ENCODE data around the gene ACIN1.
"Not testable (repeated sequence)": the region's sequence is repeated elsewhere in the genome, so short reads cannot be mapped to it uniquely, and the experiment has no call there.

ACIN1 gene

DNA sequence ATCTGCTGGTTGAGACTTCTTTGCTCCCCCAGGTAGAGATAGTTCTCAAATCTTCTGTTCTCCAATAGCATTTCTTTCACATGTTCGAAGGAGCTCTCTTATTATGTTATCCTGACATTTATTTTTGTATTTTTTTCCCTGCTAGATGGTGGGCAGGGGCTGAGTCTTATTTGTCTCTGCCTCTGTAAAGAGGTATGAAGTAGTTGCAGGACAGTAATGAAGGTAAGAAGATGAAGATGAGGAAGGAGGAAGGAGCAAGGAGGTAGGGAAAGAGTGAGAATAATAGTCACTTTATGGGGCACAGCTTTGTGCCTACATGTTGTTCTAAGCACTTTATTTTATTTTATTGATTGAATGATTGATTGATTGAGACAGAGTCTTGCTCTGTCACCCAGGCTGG is 14.8 kb upstream of the ACIN1 start:
- DNase-seq (ENCODE audit: extremely low spot score): no peak
- no peak for TF ChIP-seq CTCF (IDR thresholded peaks at IDR 0.05; ENCODE audit: control extremely low read depth, extremely low read depth, low read depth, missing control alignments)
- POLR2A ChIA-PET: no interaction called here
- CTCF ChIA-PET: interaction anchor here (0.9 to 5.4 kb wide), 13 partner anchors 9 to 271 kb away, joined by 3 to 47 read pairs (median 4); partner anchors contain the start of genes ACIN1, C14orf119, CEBPE and HOMEZ

- CTCF ChIA-PET: interaction anchor here (1.0 to 5.4 kb wide), 6 partner anchors 11 to 50 kb away, joined by 3 to 47 read pairs (median 12); partner anchors contain the start of gene CEBPE
- DNase-seq (ENCODE audit: extremely low spot score); POLR2A ChIA-PET: not testable (repeated sequence)
These were observed 13.2 kb upstream of the ACIN1 start for GRCh38 chr14:23108169-23108568.

- POLR2A ChIA-PET: not testable (repeated sequence)
These were observed 12.7 kb upstream of the ACIN1 start for GRCh38 chr14:23107620-23108019.

GRCh38 chr14:23106747-23107045 is 11.8 kb upstream of the ACIN1 start:
- POLR2A ChIA-PET: no interaction called here
- TF ChIP-seq CTCF (IDR thresholded peaks at IDR 0.05; ENCODE audit: control extremely low read depth, extremely low read depth, low read depth, missing control alignments): no peak
- CTCF ChIA-PET: interaction anchor here (1.2 to 1.6 kb wide), 2 partner anchors 12 to 14 kb away, joined by 3 to 13 read pairs; partner anchors contain the start of gene ACIN1
- DNase-seq (ENCODE audit: extremely low spot score): no peak

More at GRCh38 chr14:23107620-23108019, 12.7 kb upstream of the ACIN1 start:
- DNase-seq (ENCODE audit: extremely low spot score): not testable (repeated sequence)
- CTCF ChIA-PET: interaction anchor here (4.0 kb wide), 1 partner anchor 39 kb away, joined by 18 read pairs; no protein-coding TSS in a partner anchor

- no peak for TF ChIP-seq CTCF (IDR thresholded peaks at IDR 0.05; ENCODE audit: control extremely low read depth, extremely low read depth, low read depth, missing control alignments)
- ChIA-PET POLR2A (no interaction called here), CTCF (no interaction called here)
- no peak for DNase-seq (ENCODE audit: extremely low spot score)
These were observed 10.4 kb upstream of the ACIN1 start for GRCh38 chr14:23105348-23105824.

DNA sequence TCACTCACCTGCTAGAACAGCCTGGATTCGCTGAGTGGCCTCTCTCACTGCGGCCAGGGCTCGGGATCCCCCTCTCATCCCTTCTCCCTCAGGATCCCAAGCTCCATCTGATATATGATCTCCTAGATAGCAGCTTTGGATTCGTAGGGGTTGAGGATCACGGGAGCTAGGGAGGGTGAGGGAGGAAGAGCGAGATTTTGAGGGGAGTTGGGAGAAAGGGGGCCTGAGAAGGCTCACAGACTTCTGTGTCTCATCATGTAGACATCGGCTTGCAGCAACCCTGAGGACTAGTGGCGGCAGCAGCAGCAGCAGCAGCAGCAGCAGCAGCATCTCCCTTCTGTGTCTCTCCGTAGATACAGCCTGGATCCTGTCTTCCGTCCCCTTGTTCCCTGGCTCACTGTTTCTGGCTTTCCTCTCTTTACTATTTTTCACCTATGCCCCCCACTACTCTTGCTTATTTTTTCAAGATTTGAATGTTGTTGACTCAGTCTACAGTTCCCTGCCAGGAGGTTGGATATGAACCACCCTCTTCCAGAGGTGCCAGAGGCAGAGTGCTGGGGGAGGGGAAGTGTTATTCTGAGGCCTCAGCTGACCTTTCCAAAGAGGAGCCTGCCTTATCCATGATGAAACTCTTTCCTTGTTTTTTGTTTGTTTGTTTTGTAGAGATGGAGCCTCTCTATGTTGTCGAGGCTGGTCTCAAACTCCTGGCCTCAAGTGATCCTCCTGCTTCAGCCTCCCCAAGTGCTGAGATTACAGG is 9.8 kb upstream of the ACIN1 start, which contains the start of gene CIROP:
CIROP (minus strand) TSS at position 399 of the 757 bp plus-strand sequence; CDS start at position 330, 69 bp downstream.
- POLR2A ChIA-PET: interaction anchor here (0.5 kb wide), 1 partner anchor 72 kb away, joined by 3 read pairs; no protein-coding TSS in a partner anchor
- CTCF ChIA-PET: interaction anchor here (1.9 kb wide), 1 partner anchor 120 kb away, joined by 7 read pairs; no protein-coding TSS in a partner anchor
- no peak for DNase-seq (ENCODE audit: extremely low spot score)
- TF ChIP-seq CTCF (IDR thresholded peaks at IDR 0.05; ENCODE audit: control extremely low read depth, extremely low read depth, low read depth, missing control alignments): no peak

- DNase-seq (ENCODE audit: extremely low spot score): no peak
- ChIA-PET POLR2A (interaction anchor here (0.5 kb wide), 1 partner anchor 73 kb away, joined by 3 read pairs; no protein-coding TSS in a partner anchor), CTCF (interaction anchor here (1.9 kb wide), 1 partner anchor 119 kb away, joined by 7 read pairs; no protein-coding TSS in a partner anchor)
- no peak for TF ChIP-seq CTCF (IDR thresholded peaks at IDR 0.05; ENCODE audit: control extremely low read depth, extremely low read depth, low read depth, missing control alignments)
These were observed 9.2 kb upstream of the ACIN1 start for GRCh38 chr14:23104070-23104590.
